8988T (cell line): ENCODE results near the gene ZNF644.
"Not testable (repeated sequence)": the region's sequence is repeated elsewhere in the genome, so short reads cannot be mapped to it uniquely, and the experiment has no call there.

Source experiments
- DNase-seq: peaks from one replicate; pipeline ENCODE4 v3.0.0; 2011

ZNF644 gene

GRCh38 chr1:90977522-90977921 lies 44.3 kb downstream of the ZNF644 start:
- no peak for DNase-seq

GRCh38 chr1:90973897-90974798 lies 47.7 kb downstream of the ZNF644 start:
- DNase-seq, result no peak

- no peak for DNase-seq
Observed at GRCh38 chr1:90970208-90970607, 51.6 kb downstream of the ZNF644 start.

GRCh38 chr1:90969241-90969640 lies 52.6 kb downstream of the ZNF644 start:
- DNase-seq, result no peak

- DNase-seq, result no peak
Observed at GRCh38 chr1:90964444-90965035, 57.3 kb downstream of the ZNF644 start.

GRCh38 chr1:90963651-90964050 lies 58.2 kb downstream of the ZNF644 start:
- DNase-seq, result no peak

GRCh38 chr1:90963236-90963635 lies 58.6 kb downstream of the ZNF644 start:
- DNase-seq, result no peak

GRCh38 chr1:90959352-90960206 lies 62.3 kb downstream of the ZNF644 start:
- DNase-seq, result no peak

- no peak for DNase-seq
Observed at GRCh38 chr1:90957497-90957896, 64.3 kb downstream of the ZNF644 start.

GRCh38 chr1:90955769-90956168 lies 66.1 kb downstream of the ZNF644 start:
- no peak for DNase-seq

GRCh38 chr1:90952906-90953305 lies 68.9 kb downstream of the ZNF644 start:
- DNase-seq, result no peak

- no peak for DNase-seq
Observed at GRCh38 chr1:90951009-90951408, 70.8 kb downstream of the ZNF644 start.

GRCh38 chr1:90948301-90948700 lies 73.5 kb downstream of the ZNF644 start:
- no peak for DNase-seq

GRCh38 chr1:90946630-90947029 lies 75.2 kb downstream of the ZNF644 start:
- no peak for DNase-seq

- no peak for DNase-seq
Observed at GRCh38 chr1:90945287-90945686, 76.5 kb downstream of the ZNF644 start.

- no peak for DNase-seq
Observed at GRCh38 chr1:90943966-90944365, 77.9 kb downstream of the ZNF644 start.

GRCh38 chr1:90940746-90941145 lies 81.1 kb downstream of the ZNF644 start:
- no peak for DNase-seq

- DNase-seq, result no peak
Observed at GRCh38 chr1:90936731-90937130, 85.1 kb downstream of the ZNF644 start.

GRCh38 chr1:90936061-90936460 lies 85.8 kb downstream of the ZNF644 start:
- DNase-seq, result no peak

GRCh38 chr1:90928231-90928630 lies 93.6 kb downstream of the ZNF644 start:
- not testable (repeated sequence) for DNase-seq

- not testable (repeated sequence) for DNase-seq
Observed at GRCh38 chr1:90927674-90928073, 94.2 kb downstream of the ZNF644 start.

- DNase-seq, result no peak
Observed at GRCh38 chr1:90926971-90927370, 94.9 kb downstream of the ZNF644 start.
